ES-I3 (cell line): Measurements from ENCODE around the gene ARAP1.

Source experiments
- H3K36me3 ChIP-seq: 2 replicates; pipeline ENCODE4 v1.6.1; 2013; ENCODE audit warnings: mild to moderate bottlenecking, low read length, control low read depth, moderate library complexity; ENCODE audit not compliant: insufficient read depth
- H3K4me1 ChIP-seq: 2 replicates; pipeline ENCODE4 v1.6.1; 2013; ENCODE audit warnings: mild to moderate bottlenecking, control low read depth, low read length; ENCODE audit not compliant: insufficient read depth
- H3K9ac ChIP-seq: 2 replicates; pipeline ENCODE4 v1.6.1; 2013; ENCODE audit warnings: low read depth, mild to moderate bottlenecking, low read length, moderate library complexity
- H3K9me3 ChIP-seq: 2 replicates; pipeline ENCODE4 v1.6.1; 2013; ENCODE audit warnings: mild to moderate bottlenecking, low read length, moderate library complexity; ENCODE audit not compliant: control insufficient read depth, insufficient read depth

Gene ARAP1

DNA sequence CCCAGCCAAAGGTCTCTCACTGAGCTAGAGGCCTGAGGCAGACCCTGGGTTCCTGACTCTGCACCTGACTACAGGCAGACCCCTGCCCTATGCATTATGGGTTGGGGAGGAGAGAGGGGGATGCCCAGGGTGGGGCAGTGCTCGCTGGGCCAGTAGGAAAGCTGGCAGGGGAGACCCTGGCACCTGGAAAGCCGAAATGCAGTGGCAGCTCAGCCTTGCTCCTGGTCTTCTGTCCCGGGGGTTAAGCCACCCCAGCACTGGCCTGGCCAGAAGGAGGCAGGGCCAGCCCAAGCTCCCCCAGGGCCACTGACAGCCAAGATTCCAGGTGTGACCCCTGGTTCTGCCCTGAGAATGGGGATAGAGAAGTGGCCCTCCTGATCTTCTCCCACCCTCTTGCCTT is 5.4 kb downstream of the ARAP1 start:
- H3K4me1 ChIP-seq = peaks cover 8% of the 10 kb centered on the region
- H3K9ac ChIP-seq = no peak overlapping the region
- no peaks in the 10 kb centered on the region for H3K9me3 ChIP-seq
- H3K36me3 ChIP-seq = no peaks in the 10 kb centered on the region; the same call in 1 of the 2 replicates

DNA sequence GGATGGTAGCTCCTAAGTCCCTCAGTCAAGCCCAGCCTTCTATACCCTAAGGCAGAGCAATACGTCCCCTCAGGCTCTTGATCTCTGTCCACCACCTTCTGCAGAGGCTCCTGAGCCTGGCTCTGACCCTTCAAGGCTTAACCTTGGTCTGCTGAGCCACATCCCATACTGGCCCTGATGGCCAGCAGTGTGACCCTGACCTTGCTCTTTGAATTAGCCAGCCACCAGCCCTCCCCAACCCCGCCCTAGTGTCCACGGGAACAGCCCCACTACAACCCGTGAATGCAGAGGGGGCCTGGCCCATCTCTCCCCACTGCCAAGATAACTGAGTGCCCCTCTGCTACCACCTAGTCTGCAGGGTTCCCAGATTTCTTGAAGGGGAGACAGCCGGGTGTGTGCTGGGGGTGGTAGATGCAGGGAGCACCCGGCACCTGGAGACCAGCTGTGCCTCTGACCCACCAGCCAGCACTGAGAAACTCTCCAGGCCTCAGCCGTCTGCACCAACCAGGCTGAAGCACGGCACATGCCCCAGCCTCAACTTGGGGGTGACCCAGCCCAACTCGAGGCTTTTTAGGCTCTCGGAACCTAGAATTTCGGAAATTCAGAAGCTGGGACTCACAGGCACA is 6.2 kb downstream of the ARAP1 start:
- H3K9ac ChIP-seq = no peak overlapping the region
- peaks cover 16% of the 10 kb centered on the region for H3K4me1 ChIP-seq
- H3K36me3 ChIP-seq = no peaks in the 10 kb centered on the region; the same call in 1 of the 2 replicates
- H3K9me3 ChIP-seq = no peaks in the 10 kb centered on the region

GRCh38 chr11:72745511-72745910 is 6.7 kb downstream of the ARAP1 start:
- Histone ChIP-seq H3K9ac (no peak overlapping the region), H3K4me1 (peaks cover 21% of the 10 kb centered on the region)

DNA sequence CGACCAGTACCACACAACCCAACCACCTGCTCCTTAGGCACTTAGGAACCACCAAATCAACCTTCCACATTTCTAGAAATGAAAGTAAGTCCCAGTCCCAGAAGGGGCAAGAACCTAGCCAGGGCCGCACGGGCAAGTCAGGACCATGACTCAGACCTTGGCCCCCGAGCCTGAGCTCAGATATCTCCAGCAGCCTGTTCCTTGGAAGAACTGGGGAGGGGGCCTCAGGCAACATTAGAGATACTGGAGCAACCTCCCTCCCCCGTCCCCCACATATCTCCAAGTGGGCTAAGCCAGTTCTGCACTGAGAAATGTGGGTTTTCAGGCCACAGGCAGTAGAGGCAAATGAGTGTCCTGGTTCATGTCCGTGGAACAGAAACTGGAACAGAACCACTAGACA is 7.7 kb downstream of the ARAP1 start:
- no peaks in the 10 kb centered on the region for H3K9me3 ChIP-seq
- H3K4me1 ChIP-seq = peaks cover 28% of the 10 kb centered on the region
- no peak overlapping the region for H3K9ac ChIP-seq
- H3K36me3 ChIP-seq = no peaks in the 10 kb centered on the region; the same call in 1 of the 2 replicates

More at GRCh38 chr11:72745511-72745910, 6.7 kb downstream of the ARAP1 start:
- no peaks in the 10 kb centered on the region for H3K9me3 ChIP-seq
- H3K36me3 ChIP-seq = no peaks in the 10 kb centered on the region; the same call in 1 of the 2 replicates

GRCh38 chr11:72743321-72744221 is 8.6 kb downstream of the ARAP1 start:
- no peaks in the 10 kb centered on the region; the same call in 1 of the 2 replicates for H3K36me3 ChIP-seq
- H3K9me3 ChIP-seq = no peaks in the 10 kb centered on the region
- peaks cover 28% of the 10 kb centered on the region for H3K4me1 ChIP-seq
- H3K9ac ChIP-seq = no peak overlapping the region

- Histone ChIP-seq H3K9me3 (no peaks in the 10 kb centered on the region), H3K9ac (no peak overlapping the region), H3K4me1 (peaks cover 28% of the 10 kb centered on the region), H3K36me3 (no peaks in the 10 kb centered on the region; the same call in 1 of the 2 replicates)
Measured at GRCh38 chr11:72742513-72743320, 9.5 kb downstream of the ARAP1 start.

GRCh38 chr11:72741849-72742512 is 10.2 kb downstream of the ARAP1 start:
- no peaks in the 10 kb centered on the region for H3K9me3 ChIP-seq
- H3K4me1 ChIP-seq = peaks cover 31% of the 10 kb centered on the region
- H3K36me3 ChIP-seq = no peaks in the 10 kb centered on the region; the same call in 1 of the 2 replicates
- H3K9ac ChIP-seq = no peak overlapping the region

DNA sequence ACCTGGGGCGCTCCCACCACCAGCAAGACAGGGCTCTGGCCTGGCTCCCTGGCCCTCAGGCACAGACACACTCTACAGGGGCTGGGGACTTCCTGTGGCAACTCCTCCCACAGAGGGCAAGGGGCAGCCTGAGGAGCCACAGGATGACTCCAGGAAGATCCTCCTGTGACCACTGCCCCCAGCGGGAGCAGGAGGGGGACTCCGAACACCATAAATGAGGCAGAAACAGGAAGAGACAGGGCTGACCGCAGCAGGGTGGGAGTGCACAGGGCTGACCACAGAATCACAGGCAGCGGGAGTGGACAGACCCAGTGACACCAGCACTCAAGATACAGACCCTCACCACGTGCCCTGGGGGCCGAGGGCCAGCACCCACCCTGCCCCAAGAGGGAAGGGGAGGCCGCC is 10.8 kb downstream of the ARAP1 start:
- H3K4me1 ChIP-seq = peaks cover 37% of the 10 kb centered on the region
- no peaks in the 10 kb centered on the region for H3K9me3 ChIP-seq
- H3K9ac ChIP-seq = no peak overlapping the region
- H3K36me3 ChIP-seq = no peaks in the 10 kb centered on the region; the same call in 1 of the 2 replicates

DNA sequence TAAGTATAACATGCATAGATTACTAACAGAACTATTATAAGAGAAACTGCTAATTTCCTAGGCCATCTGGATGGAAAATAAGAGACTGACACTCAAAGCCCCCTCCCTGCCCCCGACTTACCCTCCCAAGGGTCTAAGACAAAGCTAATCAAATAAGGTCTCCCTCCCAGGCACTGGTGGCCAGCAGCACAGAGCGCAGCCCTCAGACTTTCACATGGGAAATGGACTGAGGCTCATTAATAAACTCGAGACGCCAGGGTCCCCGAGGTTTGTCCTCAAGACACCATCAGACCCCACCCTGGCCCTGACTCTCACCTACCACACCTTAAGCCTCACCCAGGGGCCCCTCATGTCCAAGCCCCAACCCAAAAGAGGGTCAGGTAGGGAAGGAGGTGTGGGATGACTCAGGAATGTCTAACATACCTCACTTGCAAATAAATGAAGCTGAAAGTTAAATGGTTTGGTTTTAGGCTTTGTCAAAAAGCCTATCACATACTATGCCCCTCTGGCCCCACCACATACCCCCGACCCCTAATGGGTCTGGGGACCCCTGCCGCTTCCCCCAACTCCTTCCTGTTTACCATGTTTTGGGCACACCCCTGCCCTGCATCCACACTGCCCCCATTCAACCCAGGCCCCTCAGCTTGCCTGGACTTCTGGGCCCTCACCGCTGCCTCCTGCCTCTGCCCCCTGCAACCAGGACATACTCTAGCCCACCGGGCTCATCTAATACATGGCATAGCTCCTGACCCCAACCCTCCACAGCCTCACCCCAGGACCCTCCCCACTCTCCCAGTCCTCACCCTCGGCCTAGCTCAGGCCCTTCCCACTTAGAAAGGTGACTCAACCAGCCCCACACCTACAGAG is 11.4 kb downstream of the ARAP1 start:
- peaks cover 43% of the 10 kb centered on the region for H3K4me1 ChIP-seq
- H3K9ac ChIP-seq = no peak overlapping the region
- H3K36me3 ChIP-seq = no peaks in the 10 kb centered on the region; the same call in 1 of the 2 replicates
- no peaks in the 10 kb centered on the region for H3K9me3 ChIP-seq

- H3K4me1 ChIP-seq = peaks cover 48% of the 10 kb centered on the region
- no peaks in the 10 kb centered on the region; the same call in 1 of the 2 replicates for H3K36me3 ChIP-seq
- no peaks in the 10 kb centered on the region for H3K9me3 ChIP-seq
- no peak overlapping the region for H3K9ac ChIP-seq
Measured at GRCh38 chr11:72740060-72740424, 12.2 kb downstream of the ARAP1 start.

GRCh38 chr11:72739240-72740059 is 12.8 kb downstream of the ARAP1 start:
- H3K9me3 ChIP-seq = no peaks in the 10 kb centered on the region
- peaks cover 48% of the 10 kb centered on the region for H3K4me1 ChIP-seq
- H3K36me3 ChIP-seq = no peaks in the 10 kb centered on the region; the same call in 1 of the 2 replicates
- H3K9ac ChIP-seq = no peak overlapping the region

DNA sequence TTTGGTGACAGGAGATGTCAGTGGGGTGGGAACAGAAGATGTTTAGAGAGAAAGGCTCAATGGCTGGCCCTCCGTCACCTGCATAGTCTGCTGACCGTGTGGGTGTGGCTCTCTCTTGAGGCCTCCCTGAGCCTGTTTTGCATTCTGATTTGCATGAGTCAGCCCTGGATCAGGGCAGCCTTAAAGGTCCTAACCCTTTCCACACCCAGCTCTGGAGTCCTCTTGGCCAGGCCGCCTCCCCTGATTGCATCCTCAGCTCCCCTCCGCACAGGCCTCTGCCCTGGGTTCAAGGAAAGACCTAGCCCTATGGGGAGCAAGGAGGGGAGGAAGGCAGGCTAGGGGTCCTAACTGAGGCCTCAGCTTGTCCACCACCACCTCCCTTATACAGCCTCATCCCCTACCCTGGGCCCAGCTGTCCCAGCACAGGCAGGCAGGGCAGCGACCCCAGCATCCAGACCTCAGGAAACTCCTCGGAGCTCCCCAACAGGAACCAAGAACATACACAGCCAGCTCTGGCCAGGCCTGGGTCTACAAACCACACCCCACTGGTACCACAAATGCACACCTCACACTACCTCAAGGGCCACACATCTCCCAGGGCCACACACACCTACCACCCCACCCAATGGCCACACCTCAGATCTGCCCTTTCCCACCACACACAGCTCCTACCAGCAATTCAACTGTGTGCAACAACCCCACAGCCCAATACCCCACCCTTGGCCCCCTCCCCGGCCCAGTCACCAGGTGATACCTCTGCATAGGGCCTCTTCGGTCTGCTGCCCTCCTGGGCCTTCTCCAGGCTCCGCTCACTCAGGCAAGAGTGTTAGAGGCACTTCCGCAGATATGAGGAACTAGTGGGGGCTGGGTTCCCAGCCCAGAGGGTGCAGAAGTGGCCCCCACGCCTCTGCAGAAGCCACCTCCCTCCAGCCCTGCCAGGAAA is 13.7 kb downstream of the ARAP1 start:
- Histone ChIP-seq H3K4me1 (peaks cover 48% of the 10 kb centered on the region), H3K36me3 (no peaks in the 10 kb centered on the region), H3K9ac (no peak overlapping the region), H3K9me3 (no peaks in the 10 kb centered on the region)
